Measurements from ENCODE around the gene SLC26A11.

- no peak for TF ChIP-seq YY1 (IDR thresholded peaks at IDR 0.05; ENCODE audit: insufficient read depth, insufficient read length)
- no peak for TF ChIP-seq SUZ12 (IDR thresholded peaks at IDR 0.05; ENCODE audit: extremely low read depth, insufficient read depth, insufficient read length)
- no peak for TF ChIP-seq ZNF274 (IDR thresholded peaks at IDR 0.05; ENCODE audit: low read depth, low read length)
Measured at GRCh38 chr17:80195141-80195540, 25.1 kb upstream of the SLC26A11 start.

All from NT2/D1 (cell line).